NCI-H2081 (cell line): ENCODE results near the gene ZNF124.
"Not testable (repeated sequence)": the region's sequence is repeated elsewhere in the genome, so short reads cannot be mapped to it uniquely, and the experiment has no call there.

Experiments used
- DNase-seq, 2 experiments: peaks; one replicate each; lab custom pipeline; 2025; lab: John Stamatoyannopoulos, UW

Gene ZNF124

DNA sequence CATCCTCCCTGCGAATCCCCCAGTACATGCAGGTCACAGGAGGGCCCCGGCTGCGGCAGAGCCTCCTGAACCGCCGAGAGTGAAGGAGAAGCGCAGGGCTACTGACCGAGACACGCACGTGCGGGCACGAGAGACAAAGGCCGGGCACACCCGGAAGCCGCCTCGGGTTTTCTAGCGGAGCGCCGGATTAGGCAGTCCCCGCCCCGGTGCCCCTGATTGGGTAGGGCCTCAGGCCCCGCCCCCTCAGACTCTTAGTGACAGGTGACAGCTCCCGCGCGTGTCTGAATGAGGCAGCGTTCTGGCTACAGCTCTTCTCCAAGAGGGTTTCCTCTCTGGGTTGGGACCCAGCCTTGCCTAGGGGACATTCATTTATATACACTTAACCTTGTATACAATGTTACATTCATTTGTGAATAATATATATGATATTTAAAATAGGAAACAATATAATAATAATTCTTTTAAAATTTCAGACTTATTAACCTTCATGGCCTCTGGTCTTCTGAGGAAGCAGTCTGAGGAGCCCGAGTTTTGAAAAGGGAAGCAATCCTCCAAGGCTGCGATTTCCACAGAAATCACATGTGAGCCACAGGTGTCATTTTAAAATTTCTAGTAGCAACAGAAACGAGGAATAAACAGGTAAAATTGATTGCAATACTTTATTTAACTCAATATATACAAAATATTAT is at the start of gene ZNF124:
Gene ZNF124, minus strand, starts transcription at position 146 of the 689 bp plus-strand sequence. Its CDS starts 143 bp downstream, at position 3.
- not testable (repeated sequence) for DNase-seq

- not testable (repeated sequence) for DNase-seq
Measured at GRCh38 chr1:247220280-247220679, 48.5 kb upstream of the ZNF124 start.

- DNase-seq, result no peak
Measured at GRCh38 chr1:247218121-247218651, 46.4 kb upstream of the ZNF124 start.

- DNase-seq, result no peak
Measured at GRCh38 chr1:247216261-247216660, 44.4 kb upstream of the ZNF124 start.

DNA sequence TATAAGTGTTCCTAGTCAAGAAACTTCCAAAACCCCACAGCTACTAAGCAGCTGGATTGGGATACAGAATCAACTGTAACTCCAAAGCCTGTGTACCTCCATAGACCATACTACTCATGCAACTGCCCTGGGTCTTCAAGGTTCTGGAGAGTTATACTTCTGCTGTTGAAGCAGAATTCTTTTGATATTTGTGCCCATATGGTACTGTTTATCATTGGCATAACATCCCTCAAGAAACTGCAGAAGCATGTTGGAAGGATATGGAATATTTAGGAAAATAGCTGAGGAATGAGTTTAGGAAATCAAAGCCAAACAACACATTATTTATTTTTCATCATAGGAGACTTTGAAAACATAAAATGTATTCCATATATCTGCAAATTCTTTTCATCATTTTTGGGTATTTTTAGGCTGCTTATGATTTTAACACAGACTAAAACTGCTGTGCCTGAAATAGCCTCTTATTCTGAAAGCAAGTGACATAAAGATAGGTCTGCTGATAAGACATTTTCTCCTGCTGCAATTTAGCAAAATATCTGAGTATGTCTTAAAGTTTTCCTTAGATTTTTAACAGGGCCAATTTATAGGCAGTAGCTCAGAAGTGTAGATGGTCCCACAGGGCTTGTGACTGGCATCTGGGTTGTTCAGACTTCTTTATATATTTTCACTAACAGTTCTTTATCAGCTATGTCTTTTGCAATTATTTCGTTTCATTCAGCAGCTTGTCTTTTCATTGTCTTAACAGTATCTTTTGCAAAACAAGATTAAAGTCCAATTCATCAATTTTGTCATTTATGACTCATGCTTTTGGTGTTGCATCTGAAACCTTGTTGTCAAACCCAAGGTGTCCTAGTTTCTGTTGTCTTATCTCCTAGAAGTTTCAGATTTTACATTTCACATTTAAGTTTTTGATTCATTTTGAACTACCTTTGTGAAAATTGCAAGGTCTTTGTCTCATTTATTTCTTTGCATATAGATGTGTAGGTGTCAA is 41.1 kb upstream of the ZNF124 start:
- DNase-seq, result no peak

- no peak for DNase-seq
Measured at GRCh38 chr1:247212012-247212411, 40.2 kb upstream of the ZNF124 start.

- no peak for DNase-seq
Measured at GRCh38 chr1:247211339-247211738, 39.5 kb upstream of the ZNF124 start.

DNA sequence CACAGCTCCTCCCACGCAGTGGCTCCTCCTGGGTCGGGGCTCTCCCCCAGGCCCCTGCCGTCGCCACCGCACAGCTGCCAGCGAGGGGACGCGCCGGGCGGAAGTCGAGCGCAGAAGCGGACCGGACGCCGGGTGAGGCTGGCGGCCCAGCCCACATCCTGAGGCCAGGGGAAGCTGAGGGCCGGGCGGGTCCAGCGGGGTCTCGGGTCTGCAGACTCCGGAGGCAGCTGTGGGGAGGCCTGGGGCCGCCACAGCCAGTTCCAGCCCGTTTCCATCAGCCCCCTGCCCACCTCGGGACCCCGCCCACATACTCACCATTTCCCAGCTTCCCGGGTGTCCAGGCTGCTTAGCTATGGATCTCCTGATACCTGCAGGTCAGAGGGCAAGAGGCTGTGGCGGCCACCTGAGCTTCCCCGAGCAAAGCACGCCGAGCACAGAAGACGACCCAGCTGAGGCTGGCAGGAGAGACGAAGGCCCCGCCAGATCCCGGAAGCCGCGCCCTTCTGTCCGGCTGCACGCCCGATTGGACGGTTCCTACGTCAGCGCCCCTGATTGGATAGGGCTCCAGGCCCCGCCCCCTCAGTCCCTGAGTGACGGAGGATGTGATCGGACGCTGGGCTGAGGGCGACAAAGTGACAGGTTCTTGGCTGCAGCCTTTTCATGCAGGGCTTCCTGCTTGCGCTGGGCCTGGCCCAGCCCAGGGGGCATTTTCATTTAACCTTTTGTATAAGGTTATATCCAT is 38.7 kb upstream of the ZNF124 start:
- DNase-seq, result peak; percentile 99

DNA sequence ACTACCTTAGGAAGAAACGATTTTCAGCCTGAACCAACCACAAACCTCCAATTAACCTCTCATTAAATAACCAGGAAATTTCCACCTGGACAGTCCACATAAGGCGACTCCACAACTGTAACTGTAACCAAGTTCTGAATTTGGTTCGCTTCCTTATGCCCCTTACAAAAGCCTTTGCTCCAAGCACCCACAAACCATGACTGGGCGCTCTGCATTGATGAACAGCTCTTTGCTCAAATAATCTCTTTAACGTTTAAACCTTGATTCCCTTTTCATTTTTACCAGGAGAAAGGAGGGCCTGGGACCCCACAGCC is 38.2 kb upstream of the ZNF124 start:
- no peak for DNase-seq

- no peak for DNase-seq
Measured at GRCh38 chr1:247209396-247209795, 37.6 kb upstream of the ZNF124 start.

DNA sequence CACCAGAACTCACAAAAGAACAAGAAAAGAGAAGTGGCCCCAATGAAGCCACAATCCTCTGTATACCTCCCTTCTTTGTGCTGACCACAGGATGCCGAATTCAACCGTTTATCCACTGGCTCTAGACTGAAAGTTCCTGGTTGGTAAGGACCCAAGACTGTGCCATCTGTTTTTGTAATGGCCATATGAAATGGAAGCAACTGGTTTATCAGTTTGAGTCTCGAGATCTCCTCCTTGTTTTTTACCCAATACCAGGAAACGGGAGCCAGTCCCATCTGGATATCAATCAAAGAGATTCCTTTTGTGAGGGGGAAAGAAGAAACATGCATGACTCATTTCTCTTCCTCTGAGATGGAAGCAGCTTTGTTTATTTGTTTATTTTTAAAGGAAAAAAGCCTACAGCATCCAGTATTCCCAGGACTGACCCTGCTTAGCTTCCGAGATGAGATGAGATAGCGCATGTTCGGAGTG is 32.4 kb upstream of the ZNF124 start:
- peak in 1 of 2 experiments; percentile 42 for DNase-seq

DNA sequence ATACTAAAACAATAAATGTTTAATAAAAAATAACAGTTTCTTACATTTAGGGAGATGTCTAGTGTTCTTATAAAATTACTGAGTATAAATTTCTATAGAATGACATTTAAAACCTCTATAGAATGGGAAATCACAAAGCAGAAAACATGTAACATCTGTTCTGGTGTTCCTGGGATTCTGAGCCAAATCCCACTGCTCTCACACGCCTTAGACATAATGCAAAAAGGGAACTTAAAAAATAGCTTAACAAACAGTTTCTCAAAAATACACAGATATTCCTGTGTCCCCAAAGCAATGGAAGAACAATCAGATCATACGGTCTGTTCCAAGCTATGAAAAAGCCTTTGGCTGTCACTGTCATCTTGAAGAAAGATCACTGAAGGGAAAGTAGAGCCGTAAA is 27.0 kb upstream of the ZNF124 start:
- DNase-seq, result no peak

DNA sequence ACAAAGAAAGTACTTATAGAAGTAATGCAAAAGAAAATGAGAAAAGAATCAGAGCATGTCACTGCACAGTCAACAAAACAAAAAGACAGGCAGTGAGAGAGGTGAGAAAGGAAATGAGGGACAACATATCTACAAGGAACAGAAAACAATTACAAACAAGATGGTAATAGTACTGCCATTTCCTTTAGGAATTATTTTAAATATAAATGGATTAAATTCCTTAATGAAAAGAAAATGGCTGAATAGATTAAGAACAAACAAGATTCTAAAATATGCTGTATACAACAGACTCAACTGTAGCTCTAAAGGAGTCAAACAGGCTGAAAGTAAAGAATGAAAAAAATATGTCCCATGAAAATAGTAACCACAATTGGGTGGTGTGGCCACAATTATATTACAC is 22.1 kb upstream of the ZNF124 start:
- no peak for DNase-seq

- no peak for DNase-seq
Measured at GRCh38 chr1:247189981-247190798, 18.4 kb upstream of the ZNF124 start.

DNA sequence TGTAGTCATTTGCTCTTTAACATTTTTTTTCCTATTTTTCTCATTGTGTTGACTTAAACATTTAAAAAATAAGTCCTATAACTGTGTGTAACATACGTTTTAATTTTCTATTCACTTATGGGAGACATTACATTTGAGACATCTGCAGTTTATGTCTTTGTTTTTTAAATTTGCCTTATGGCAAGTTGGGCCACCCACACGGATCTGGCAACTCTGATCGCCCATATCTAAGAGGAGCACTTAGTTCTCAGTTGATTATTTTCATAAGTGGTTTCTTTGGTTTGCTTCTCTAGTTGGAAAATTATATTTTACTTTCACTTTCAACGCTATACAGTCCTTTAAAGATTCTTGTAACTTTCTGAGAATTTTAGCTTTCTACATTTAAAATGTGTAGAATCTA is 13.8 kb upstream of the ZNF124 start:
- no peak for DNase-seq

DNA sequence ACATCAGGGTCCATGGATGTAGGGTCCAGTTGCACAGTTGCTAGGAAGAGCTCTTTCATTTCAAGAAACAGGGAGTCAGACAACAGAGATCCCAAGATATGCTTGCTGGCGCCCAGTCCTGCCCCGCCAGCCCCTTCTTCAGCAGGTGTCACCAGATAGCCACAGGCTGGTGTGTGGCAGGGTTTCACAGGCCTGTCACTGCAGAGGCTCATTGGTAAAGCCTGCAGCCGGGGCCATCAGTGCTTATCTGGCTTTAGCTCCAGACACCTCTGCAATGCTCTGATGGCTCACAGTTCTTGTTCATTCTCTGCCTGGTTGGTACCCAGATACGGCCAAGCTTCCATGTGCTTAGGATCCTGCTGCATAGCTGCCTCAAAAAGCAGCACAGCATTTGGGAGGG is 12.4 kb upstream of the ZNF124 start:
- no peak for DNase-seq

- DNase-seq, result no peak
Measured at GRCh38 chr1:247182994-247183393, 11.2 kb upstream of the ZNF124 start.

DNA sequence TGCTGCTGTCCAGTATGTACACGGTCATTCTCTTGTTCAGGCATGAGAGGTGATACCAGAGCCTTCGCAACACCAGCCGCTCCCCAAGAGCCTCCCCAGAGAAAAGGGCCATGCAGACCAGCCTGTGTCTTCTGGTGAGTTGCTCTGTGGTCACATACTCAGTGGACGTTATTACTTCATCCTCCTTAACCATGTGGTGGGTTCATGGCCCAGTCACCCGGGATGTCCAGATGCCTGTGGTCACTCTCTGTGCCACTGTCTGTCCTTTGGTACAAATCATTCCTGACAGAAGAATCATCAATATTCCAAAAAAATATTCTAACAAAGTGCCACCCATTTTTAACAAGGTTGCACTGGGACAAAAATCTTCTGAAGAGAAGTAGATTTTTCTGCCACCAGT is 8.8 kb upstream of the ZNF124 start:
- DNase-seq, result no peak

- no peak for DNase-seq
Measured at GRCh38 chr1:247177755-247178154, 5.9 kb upstream of the ZNF124 start.

DNA sequence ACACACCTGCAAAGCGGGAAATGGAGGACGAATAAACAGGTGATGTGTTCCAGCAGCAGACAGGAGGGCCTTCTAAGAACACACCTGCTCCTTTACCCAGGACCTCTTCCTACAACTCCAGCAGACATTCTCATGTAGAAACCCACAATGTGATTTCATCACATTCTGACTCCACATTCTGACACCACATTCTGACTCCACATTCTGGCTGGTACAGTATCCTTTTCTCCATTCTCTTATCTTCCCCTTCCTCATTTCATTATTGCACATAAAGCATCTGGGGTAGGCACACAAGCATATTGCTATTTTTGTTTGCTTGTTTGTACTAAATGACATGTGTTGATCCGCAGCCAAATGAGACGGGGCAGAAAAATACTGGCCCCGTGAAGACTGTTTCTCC is 3.6 kb upstream of the ZNF124 start:
- no peak for DNase-seq

DNA sequence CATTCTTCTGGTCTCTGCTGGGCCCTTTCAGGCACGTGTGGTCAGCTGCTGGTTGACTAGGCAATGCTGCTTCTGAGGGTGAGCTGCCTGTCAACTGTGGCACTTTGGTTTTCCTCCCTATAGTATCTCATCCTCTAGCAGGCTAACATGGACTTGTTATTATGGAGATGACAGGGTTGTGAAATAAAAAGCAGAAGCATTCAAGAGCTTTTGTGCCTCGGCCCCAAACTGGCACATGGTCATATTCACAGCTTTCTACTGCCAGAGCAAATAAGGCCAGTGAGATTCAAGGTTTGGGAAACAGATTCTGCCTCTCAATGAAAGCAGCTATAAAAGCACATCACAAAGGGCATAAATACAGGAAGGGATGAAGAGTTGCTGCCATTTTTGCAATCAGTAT is 1.6 kb upstream of the ZNF124 start:
- DNase-seq, result no peak
